Adrenal gland (tissue), 12 donors: ENCODE data around the gene ZSCAN25. TPM values are rescaled to one million over a fixed set of nuclear protein-coding genes. Genes with fewer than 3 reads are reported as not detected.

ENCODE experiments used
- DNase-seq, 7 donors: peaks; one replicate each; pipeline ENCODE4 v3.0.0-alpha.2; 2019 to 2020
- H3K27ac ChIP-seq, 5 donors: fragments of 200-600 bp; sonication (generic) in 4 of 5; 1 replicate in 3 of 5; 2 replicates in 2 of 5; pipeline versions ENCODE4 v1.5.1 to v1.8.0; 2016 to 2020; ENCODE audit warnings: mild to moderate bottlenecking in 1 of 5
- H3K27me3 ChIP-seq: fragments of 200-600 bp; 2 replicates; pipeline ENCODE4 v1.8.0; 2021
- H3K36me3 ChIP-seq, 2 donors: fragments of 200-600 bp; replicated peaks in 1 of 2; 1 replicate in 1 of 2; 2 replicates in 1 of 2; pipeline versions ENCODE4 v1.5.1 to v1.8.0; 2018 to 2022
- H3K4me1 ChIP-seq, 2 donors: fragments of 200-600 bp; replicated peaks in 1 of 2; 1 replicate in 1 of 2; 2 replicates in 1 of 2; pipeline versions ENCODE4 v1.5.1 to v1.8.0; 2018 to 2021
- H3K4me3 ChIP-seq, 4 donors: fragments of 200-600 bp; sonication (generic) in 3 of 4; one replicate each; pipeline ENCODE4 v1.5.1; 2016 to 2018
- H3K9me3 ChIP-seq, 3 donors: fragments of 200-600 bp; sonication (generic) in 1 of 3; replicated peaks in 1 of 3; 1 replicate in 2 of 3; 2 replicates in 1 of 3; pipeline versions ENCODE4 v1.5.1 to v1.8.0; 2016 to 2021
- CTCF ChIP-seq, 6 experiments: fragments of 450-650 bp in 4 of 6; fragments of 200-600 bp in 2 of 6; sonication (generic) in 1 of 6; IDR thresholded peaks; 1 replicate in 5 of 6; 2 replicates in 1 of 6; pipeline versions ENCODE4 v1.5.1 to v1.8.0; 2016 to 2021; ENCODE audit warnings: antibody characterized with exemption in 6 of 6, mild to moderate bottlenecking in 2 of 6, moderate library complexity in 1 of 6
- POLR2A ChIP-seq, 2 donors: fragments of 450-650 bp; IDR thresholded peaks; one replicate each; pipeline ENCODE4 v1.6.1; 2017; ENCODE audit warnings: antibody characterized with exemption in 2 of 2, mild to moderate bottlenecking in 2 of 2, moderate library complexity in 1 of 2
- WGBS, 4 donors: extraction: QIAGEN DNeasy Blood & Tissue Kit in 2 of 4; methylation state at CpG; one replicate each; pipeline versions ENCODE4 v1.1.5 to v1.1.7; 2013 to 2017; 5-methylcytosine and 5-hydroxymethylcytosine counted together
- intact Hi-C, 2 donors: fragments of 100-400 bp; cut with DNase I; formaldehyde crosslinking; loops; one replicate each; pipeline versions ENCODE4 v1.14.1 to v1.15.0; 2022 to 2023
- polyA plus RNA-seq, 3 donors: library from polyadenylated mRNA; stranded (reverse); fragments of 200-250 nt in 2 of 3; fragments of 350-450 nt in 1 of 3; fragmentation: Illumina TruSeq in 1 of 3; extraction: RNeasy Lipid Tissue Mini Kit (QIAGEN cat#74804) in 1 of 3; gene quantifications; one replicate each; pipeline ENCODE4 v1.2.3, GENCODE V29; 2013 to 2014
- total RNA-seq, 9 donors: library from RNA; depleted of rRNA in 4 of 9; stranded (reverse); fragments of >200 nt in 4 of 9; fragments of 120-200 nt in 1 of 9; fragmentation: NEBNext Ultra II Directional in 1 of 9; extraction: Animal tissue kit (Norgen Biotek cat#: 25700) in 1 of 9; gene quantifications; one replicate each; pipeline versions ENCODE4 v1.1.0 to v1.2.4, GENCODE V29; 2013 to 2023
- donor health status: healthy with polysubstance abuse.
- donor health status: Bipolar disorder and iron deficiency.
- donor health status: DM: yes; HTN: yes; CAD: no.
- donor health status: DM: no; HTN: no; CAD: no.
- donor health status: DM: no; HTN: no; CAD: no.
- donor health status: DM: yes; HTN: yes; CAD: no.

ZSCAN25 gene
- total and polyA plus RNA-seq, 12 donors, result 5.4 to 18.4 (median 13.8) TPM

DNA sequence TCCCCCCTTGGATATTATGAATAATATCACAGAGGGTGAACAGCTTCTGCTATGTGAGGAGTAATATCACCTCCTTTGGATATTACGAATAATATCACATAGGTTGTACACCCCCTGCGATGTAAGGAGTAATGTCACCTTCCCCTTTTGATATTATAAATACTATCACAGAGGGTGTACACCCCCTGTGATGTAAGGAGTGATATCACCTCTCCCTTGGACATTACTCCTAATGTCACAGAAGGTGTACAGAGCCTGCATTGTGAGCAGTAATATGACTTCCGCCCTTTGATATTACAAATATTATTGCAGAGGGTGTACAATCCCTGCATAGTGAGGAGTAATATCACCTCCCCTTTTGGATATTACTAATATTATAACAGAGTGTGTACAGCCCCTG lies 27.9 kb upstream of the ZSCAN25 start:
- no peaks in the 10 kb centered on the region for H3K4me1 ChIP-seq
- TF ChIP-seq POLR2A (IDR thresholded peaks at IDR 0.05) (no peak), CTCF (IDR thresholded peaks at IDR 0.05) (no peak)
- no peaks in the 10 kb centered on the region for H3K36me3 ChIP-seq
- no peaks in the 10 kb centered on the region for H3K27me3 ChIP-seq
- no peak for DNase-seq
- 69 to 85% (median 76%) methylated on average over 3 of the region's 3 CpGs for WGBS, 4 donors
- no peaks in the 10 kb centered on the region for H3K9me3 ChIP-seq
- no peak overlapping the region for H3K27ac ChIP-seq
- intact Hi-C loops, result no loop called here
- no peak overlapping the region for H3K4me3 ChIP-seq

- Histone ChIP-seq H3K27ac (no peak overlapping the region), H3K9me3 (no peaks in the 10 kb centered on the region), H3K27me3 (no peaks in the 10 kb centered on the region), H3K36me3 (no peaks in the 10 kb centered on the region), H3K4me1 (no peaks in the 10 kb centered on the region), H3K4me3 (no peak overlapping the region)
- intact Hi-C loops, result no loop called here
- DNase-seq, result no peak
- TF ChIP-seq POLR2A (IDR thresholded peaks at IDR 0.05), result no peak
- no peak for TF ChIP-seq CTCF (IDR thresholded peaks at IDR 0.05)
- WGBS, 4 donors, result 78 to 83% (median 82%) methylated on average over 7 of the region's 7 CpGs
Observed at GRCh38 chr7:99594948-99595745, 21.6 kb upstream of the ZSCAN25 start.

- TF ChIP-seq POLR2A (IDR thresholded peaks at IDR 0.05) (no peak), CTCF (IDR thresholded peaks at IDR 0.05) (no peak)
- intact Hi-C loops, result no loop called here
- no peak overlapping the region for H3K4me3 ChIP-seq
- H3K27ac ChIP-seq, result no peak overlapping the region
- DNase-seq, result no peak
- no peaks in the 10 kb centered on the region for H3K9me3 ChIP-seq
- H3K36me3 ChIP-seq, result no peaks in the 10 kb centered on the region
- WGBS, 4 donors, result 81 to 95% (median 90%) methylated on average over 1 of the region's 1 CpG
- H3K4me1 ChIP-seq, result no peaks in the 10 kb centered on the region
- no peaks in the 10 kb centered on the region for H3K27me3 ChIP-seq
Observed at GRCh38 chr7:99596408-99596955, 20.3 kb upstream of the ZSCAN25 start.

- intact Hi-C loops, result no loop called here
- DNase-seq, result no peak
- Histone ChIP-seq H3K36me3 (no peaks in the 10 kb centered on the region), H3K4me3 (no peak within 1 kb of the TSS), H3K4me1 (no peaks in the 10 kb centered on the region), H3K9me3 (no peaks in the 10 kb centered on the region), H3K27ac (no peak within 1 kb of the TSS), H3K27me3 (no peaks in the 10 kb centered on the region)
- WGBS, 4 donors, result 73 to 88% (median 77%) methylated on average over 29 to 34 of the region's 34 CpGs
- TF ChIP-seq CTCF (IDR thresholded peaks at IDR 0.05) (no peak), POLR2A (IDR thresholded peaks at IDR 0.05) (no peak)
Observed at GRCh38 chr7:99597762-99598501, 18.8 kb upstream of the ZSCAN25 start, which contains the start of gene TMEM225B. Gene TMEM225B (plus strand): TSS chr7:99598267. CDS start chr7:99604389, 6,122 bp downstream.
